Stimulated activated CD4-positive, alpha-beta T cell treated with anti-CD3 and anti-CD28 coated beads, TNF-alpha, amount 100 ng/mL, for 1 hour (primary cell): Measurements from ENCODE around the gene B3GNT5.

Experiments
- DNase-seq, 3 donors: peaks; one replicate each; pipeline ENCODE4 v3.0.0-alpha.2; 2020; ENCODE audit warnings: low read depth in 3 of 3, low spot score in 1 of 3

Gene B3GNT5

GRCh38 chr3:183317886-183318865 lies 65.1 kb downstream of the B3GNT5 start:
- no peak for DNase-seq

GRCh38 chr3:183318877-183319276 lies 65.8 kb downstream of the B3GNT5 start:
- no peak for DNase-seq

- no peak for DNase-seq
Measured at GRCh38 chr3:183319371-183319770, 66.3 kb downstream of the B3GNT5 start.
